GM23248 (cell line): ENCODE results near the gene SOX13. TPM values are rescaled to one million over a fixed set of nuclear protein-coding genes. Genes with fewer than 3 reads are reported as not detected.
A peak's percentile ranks its signal among the peaks of the same experiment; 100 is the strongest.
"Not testable (repeated sequence)": the region's sequence is repeated elsewhere in the genome, so short reads cannot be mapped to it uniquely, and the experiment has no call there.

ENCODE experiments used
- DNase-seq: peaks from one replicate; pipeline ENCODE4 v3.0.0-alpha.2; 2015
- H2AFZ ChIP-seq: fragments of 200-600 bp; sonication (generic); 2 replicates; pipeline ENCODE4 v1.6.1; 2016; ENCODE audit warnings: antibody characterized with exemption
- H3F3A ChIP-seq: fragments of 200-600 bp; sonication (generic); 2 replicates; pipeline ENCODE4 v1.6.1; 2016; ENCODE audit warnings: mild to moderate bottlenecking, antibody characterized with exemption, mixed run types; ENCODE audit not compliant: insufficient read depth
- H3K27ac ChIP-seq: fragments of 200-600 bp; sonication (generic); 2 replicates; pipeline ENCODE4 v1.5.1; 2016; ENCODE audit warnings: mild to moderate bottlenecking
- H3K27me3 ChIP-seq: fragments of 200-600 bp; sonication (generic); replicated peaks from 2 replicates; pipeline ENCODE4 v1.6.1; 2016; ENCODE audit warnings: mild to moderate bottlenecking; ENCODE audit not compliant: insufficient read depth
- H3K36me3 ChIP-seq: fragments of 200-600 bp; sonication (generic); 2 replicates; pipeline ENCODE4 v1.6.1; 2016; ENCODE audit warnings: low read depth, mild to moderate bottlenecking
- H3K4me1 ChIP-seq: fragments of 200-600 bp; sonication (generic); 2 replicates; pipeline ENCODE4 v1.6.1; 2016; ENCODE audit warnings: mild to moderate bottlenecking; ENCODE audit not compliant: insufficient read depth
- H3K4me2 ChIP-seq: fragments of 200-600 bp; sonication (generic); one replicate; pipeline ENCODE4 v1.6.1; 2016; ENCODE audit warnings: mild to moderate bottlenecking; ENCODE audit not compliant: unreplicated experiment
- H3K4me3 ChIP-seq: fragments of 200-600 bp; sonication (generic); 2 replicates; pipeline ENCODE4 v1.5.1; 2016; ENCODE audit warnings: mild to moderate bottlenecking
- H3K79me2 ChIP-seq: fragments of 200-600 bp; sonication (generic); 2 replicates; pipeline ENCODE4 v1.6.1; 2016; ENCODE audit warnings: mild to moderate bottlenecking; ENCODE audit not compliant: insufficient read depth
- H3K9ac ChIP-seq: fragments of 200-600 bp; sonication (generic); 2 replicates; pipeline ENCODE4 v1.6.1; 2016; ENCODE audit warnings: mild to moderate bottlenecking
- H3K9me2 ChIP-seq: fragments of 200-600 bp; sonication (generic); 2 replicates; pipeline ENCODE4 v1.6.1; 2016; ENCODE audit warnings: mixed run types, mild to moderate bottlenecking, moderate library complexity; ENCODE audit not compliant: insufficient read depth
- H3K9me3 ChIP-seq: fragments of 200-600 bp; sonication (generic); one replicate; pipeline ENCODE4 v1.6.1; 2017; ENCODE audit warnings: low read depth
- H4K20me1 ChIP-seq: fragments of 200-600 bp; sonication (generic); 2 replicates; pipeline ENCODE4 v1.6.0; 2016; ENCODE audit not compliant: insufficient read depth
- EZH2 ChIP-seq: fragments of 200-600 bp; sonication (generic); IDR thresholded peaks from 2 replicates; pipeline ENCODE4 v1.6.1; 2018; ENCODE audit warnings: antibody characterized with exemption, mild to moderate bottlenecking; ENCODE audit not compliant: insufficient read depth, poor library complexity, severe bottlenecking
- EZH2phosphoT487 ChIP-seq: fragments of 200-600 bp; sonication (generic); IDR thresholded peaks from 2 replicates; pipeline ENCODE4 v1.6.1; 2018; ENCODE audit warnings: antibody characterized with exemption, moderate library complexity, mild to moderate bottlenecking, low read depth; ENCODE audit not compliant: insufficient read depth
- WGBS, 2 experiments: methylation state at CpG; one replicate each; pipeline ENCODE4 v1.1.6; 2015 to 2017; ENCODE audit warnings: low lambda C conversion rate in 2 of 2, low coverage in 1 of 2; ENCODE audit errors: missing lambda C conversion rate in 2 of 2; 5-methylcytosine and 5-hydroxymethylcytosine counted together
- in situ Hi-C: fragments of 300-500 bp; cut with MboI; formaldehyde crosslinking; loops from 2 replicates; pipeline ENCODE4 v1.15.0; 2020
- polyA plus RNA-seq: library from polyadenylated mRNA; unstranded; fragments of >200 nt; fragmentation: Nextera tagmentation; extraction: Ambion mirVana; gene quantifications from 2 replicates; pipeline ENCODE4 v1.2.1, GENCODE V29; 2016
- total RNA-seq: library from RNA; depleted of rRNA; stranded (reverse); fragments of >200 nt; shearing (Covaris generic); gene quantifications from 2 replicates; pipeline ENCODE4 v1.2.3, GENCODE V29; 2014

The SOX13 gene
- total and polyA plus RNA-seq, 2 experiments from 2014 or later = 3.0 to 5.5 TPM

DNA sequence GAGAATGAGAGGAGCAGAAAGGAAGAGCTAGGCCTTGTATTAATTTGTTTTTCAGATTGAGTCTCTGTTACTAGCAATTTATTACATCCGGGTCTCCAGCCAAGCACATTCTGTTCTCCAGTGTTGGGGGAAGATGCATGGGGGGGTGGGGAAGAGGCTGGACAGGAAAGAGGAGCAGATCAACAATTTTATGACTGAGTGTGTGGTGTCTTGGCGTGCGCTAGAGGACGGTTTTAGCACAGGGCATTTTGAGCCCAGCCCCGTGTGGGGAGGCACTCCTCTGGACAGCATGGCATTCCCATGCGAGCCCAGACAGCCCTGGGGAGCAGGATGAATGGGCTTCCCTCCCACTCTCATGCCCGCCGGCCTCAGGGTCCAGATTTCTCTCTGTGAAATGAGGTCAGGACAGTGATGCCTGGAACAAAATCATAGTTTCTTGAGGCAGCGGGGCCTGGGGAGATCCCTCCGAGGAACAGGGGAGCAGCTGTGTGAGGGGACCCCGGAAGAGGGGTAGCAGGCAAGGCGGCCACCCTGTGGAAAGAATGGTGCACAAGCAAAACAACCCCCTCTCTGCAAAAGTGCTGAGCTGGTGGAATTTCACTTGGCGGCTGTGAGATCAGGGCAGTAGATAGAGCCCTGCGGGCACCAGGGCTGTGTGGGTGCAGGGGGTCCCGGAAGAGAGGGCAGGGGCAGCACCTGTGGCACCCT, 16.3 kb downstream of the SOX13 start:
- H3K79me2 ChIP-seq = peaks cover 73% of the 10 kb centered on the region
- H3K27ac ChIP-seq = peak overlapping the region; percentile 30; the same call in 1 of the 2 replicates
- TF ChIP-seq EZH2phosphoT487 = no peak
- no peak for TF ChIP-seq EZH2
- H3K27me3 ChIP-seq = no peaks in the 10 kb centered on the region
- no peaks in the 10 kb centered on the region for H3F3A ChIP-seq
- 26 to 31% methylated on average over 15 of the region's 15 CpGs for WGBS, 2 experiments
- H3K4me2 ChIP-seq = peak overlapping the region; percentile 22
- no peaks in the 10 kb centered on the region for H4K20me1 ChIP-seq
- H3K9me2 ChIP-seq = no peaks in the 10 kb centered on the region
- H2AFZ ChIP-seq = peak overlapping the region; percentile 60
- DNase-seq = peak; percentile 64
- H3K4me3 ChIP-seq = no peak overlapping the region
- no peaks in the 10 kb centered on the region for H3K9me3 ChIP-seq
- H3K4me1 ChIP-seq = peaks cover 9% of the 10 kb centered on the region; the same call in 1 of the 2 replicates
- peak overlapping the region; percentile 51 for H3K9ac ChIP-seq
- in situ Hi-C loops = no loop called here
- no peaks in the 10 kb centered on the region for H3K36me3 ChIP-seq

GRCh38 chr1:204090132-204090531, 17.2 kb downstream of the SOX13 start:
- in situ Hi-C loops, DNase-seq, H3K27ac ChIP-seq, H3K9me3 ChIP-seq, H3K9ac ChIP-seq, H3K4me2 ChIP-seq, H3F3A ChIP-seq, H3K4me3 ChIP-seq, H3K9me2 ChIP-seq, H2AFZ ChIP-seq, H3K4me1 ChIP-seq, H3K36me3 ChIP-seq, H4K20me1 ChIP-seq, H3K27me3 ChIP-seq: not testable (repeated sequence)
- peaks cover 74% of the 10 kb centered on the region for H3K79me2 ChIP-seq
- 79 to 93% methylated on average over 3 of the region's 3 CpGs for WGBS, 2 experiments

DNA sequence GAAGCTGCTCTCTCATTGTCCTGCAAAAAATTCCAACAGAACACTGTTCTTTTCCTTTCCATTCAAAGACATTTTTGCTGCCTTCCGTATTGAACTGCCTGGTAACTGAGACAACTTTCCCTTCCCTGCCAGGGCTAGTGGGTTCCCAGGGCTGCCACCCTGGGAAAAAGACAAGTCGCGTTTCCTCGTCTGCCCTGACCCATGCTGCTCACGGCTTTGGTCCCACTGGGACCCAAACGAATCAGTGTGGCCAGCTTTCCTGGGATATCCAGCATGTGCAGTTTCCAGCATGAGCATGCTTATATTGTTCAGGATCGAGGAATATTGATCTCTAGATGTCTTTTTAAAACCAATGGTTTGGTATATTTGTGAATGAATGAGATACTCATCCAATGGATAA, 18.2 kb downstream of the SOX13 start:
- H4K20me1 ChIP-seq = no peaks in the 10 kb centered on the region
- H3K36me3 ChIP-seq = no peaks in the 10 kb centered on the region
- no peak overlapping the region for H3K4me3 ChIP-seq
- H3K27me3 ChIP-seq = no peaks in the 10 kb centered on the region
- no peak overlapping the region for H3K9ac ChIP-seq
- no peak for DNase-seq
- H3K4me1 ChIP-seq = peaks cover 9% of the 10 kb centered on the region; the same call in 1 of the 2 replicates
- in situ Hi-C loops = no loop called here
- TF ChIP-seq EZH2phosphoT487 = no peak
- TF ChIP-seq EZH2 = no peak
- no peaks in the 10 kb centered on the region for H3F3A ChIP-seq
- H3K9me3 ChIP-seq = no peaks in the 10 kb centered on the region
- H3K4me2 ChIP-seq = no peak overlapping the region
- WGBS, 2 experiments = 93 to 95% methylated on average over 7 of the region's 7 CpGs
- no peak overlapping the region for H2AFZ ChIP-seq
- no peaks in the 10 kb centered on the region for H3K9me2 ChIP-seq
- no peak overlapping the region for H3K27ac ChIP-seq
- H3K79me2 ChIP-seq = peaks cover 72% of the 10 kb centered on the region

DNA sequence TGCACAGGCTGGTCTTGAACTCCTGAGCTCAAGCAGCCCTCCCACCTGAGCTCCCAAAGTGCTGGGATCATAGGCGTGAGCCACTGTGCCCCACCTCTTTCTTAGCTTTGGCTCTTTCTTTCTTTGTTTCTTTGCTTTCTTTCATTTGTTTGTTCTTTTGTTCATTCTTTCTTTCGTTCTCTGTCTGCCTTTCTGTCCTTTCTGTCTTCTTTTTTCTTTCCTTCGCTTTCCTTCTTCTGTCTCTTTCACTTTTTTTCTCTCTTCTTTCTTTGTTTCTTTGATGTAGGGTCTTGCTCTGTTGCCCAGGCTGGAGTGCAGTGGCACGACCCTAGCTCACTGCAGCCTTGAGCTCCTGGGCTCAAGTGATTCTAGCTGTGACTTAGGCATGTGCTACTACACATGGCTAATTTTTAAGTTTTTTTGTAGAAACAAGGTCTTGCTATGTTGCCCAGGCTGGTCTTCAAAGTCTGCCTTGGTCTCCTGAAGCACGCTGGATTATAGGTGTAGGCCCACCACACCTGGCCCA, 18.9 kb downstream of the SOX13 start:
- Histone ChIP-seq H3K4me1 (peaks cover 9% of the 10 kb centered on the region; the same call in 1 of the 2 replicates), H3K36me3 (no peaks in the 10 kb centered on the region), H3K4me2 (no peak overlapping the region), H3K27me3 (no peaks in the 10 kb centered on the region), H3K27ac (no peak overlapping the region), H3K4me3 (no peak overlapping the region), H3K9ac (no peak overlapping the region), H3K79me2 (peaks cover 69% of the 10 kb centered on the region), H3K9me3 (no peaks in the 10 kb centered on the region), H3F3A (no peaks in the 10 kb centered on the region), H2AFZ (no peak overlapping the region), H3K9me2 (no peaks in the 10 kb centered on the region), H4K20me1 (no peaks in the 10 kb centered on the region)
- in situ Hi-C loops = no loop called here
- DNase-seq = no peak
- 85 to 98% methylated on average over 5 of the region's 5 CpGs for WGBS, 2 experiments
- no peak for TF ChIP-seq EZH2phosphoT487
- no peak for TF ChIP-seq EZH2
